K562 (cell line): ENCODE results near the gene ANO1. TPM values are rescaled to one million over a fixed set of nuclear protein-coding genes. Genes with fewer than 3 reads are reported as not detected.

Source experiments
- C11orf30 ChIP-seq: fragments of 450-650 bp; IDR thresholded peaks from 2 replicates; pipeline ENCODE4 v1.6.1; 2016; ENCODE audit warnings: low read depth, mild to moderate bottlenecking
- CEBPB ChIP-seq: fragments of 450-650 bp; IDR thresholded peaks from 2 replicates; pipeline ENCODE4 v1.6.1; 2016; ENCODE audit warnings: missing genetic modification characterization, missing compliant biosample characterization
- CTCFL ChIP-seq: IDR thresholded peaks from 2 replicates; pipeline ENCODE4 v1.6.1; 2011; ENCODE audit warnings: borderline replicate concordance, low read depth, mild to moderate bottlenecking, moderate library complexity, low read length; ENCODE audit not compliant: insufficient read depth, poor library complexity, severe bottlenecking
- CXXC5 ChIP-seq: fragments of 250-450 bp; sonication (Bioruptor Pico); IDR thresholded peaks from 2 replicates; pipeline ENCODE4 v1.8.0; 2022; ENCODE audit warnings: inconsistent platforms, mild to moderate bottlenecking, moderate library complexity
- DACH1 ChIP-seq: fragments of 450-650 bp; IDR thresholded peaks from 2 replicates; pipeline ENCODE4 v1.6.1; 2018; ENCODE audit not compliant: partially characterized antibody
- GATA2 ChIP-seq: sonication (generic); formaldehyde crosslinking; IDR thresholded peaks from 2 replicates; pipeline ENCODE4 v1.4.0; 2020; ENCODE audit warnings: mild to moderate bottlenecking, missing genetic modification reagents
- HDGF ChIP-seq: fragments of 450-650 bp; IDR thresholded peaks from 2 replicates; pipeline ENCODE4 v1.6.1; 2016
- HNRNPUL1 ChIP-seq: fragments of 200-400 bp; formaldehyde crosslinking; IDR thresholded peaks from 2 replicates; pipeline ENCODE4 v1.6.1; 2017; ENCODE audit warnings: low read length
- NFIC ChIP-seq: fragments of 450-650 bp; IDR thresholded peaks from 2 replicates; pipeline ENCODE4 v1.6.1; 2017; ENCODE audit warnings: mild to moderate bottlenecking, inconsistent platforms
- SLC30A9 ChIP-seq: fragments of 250-450 bp; sonication (Bioruptor Pico); IDR thresholded peaks from 2 replicates; pipeline ENCODE4 v1.8.0; 2022; ENCODE audit warnings: mild to moderate bottlenecking, moderate library complexity
- SMARCA4 ChIP-seq: fragments of 450-650 bp; IDR thresholded peaks from 2 replicates; pipeline ENCODE4 v1.6.1; 2016
- TAF7 ChIP-seq: fragments of 450-650 bp; IDR thresholded peaks from 2 replicates; pipeline ENCODE4 v1.6.1; 2016; ENCODE audit warnings: missing genetic modification characterization, missing compliant biosample characterization
- THRA ChIP-seq: fragments of 450-650 bp; IDR thresholded peaks from 2 replicates; pipeline ENCODE4 v1.6.1; 2017; ENCODE audit warnings: mild to moderate bottlenecking, moderate library complexity
- ZBTB11 ChIP-seq, 3 experiments: fragments of 200-800 bp in 1 of 3; fragments of 250-450 bp in 1 of 3; fragments of 450-650 bp in 1 of 3; sonication (Bioruptor Pico) in 1 of 3; sonication (Bioruptor generic) in 1 of 3; formaldehyde crosslinking in 1 of 3; IDR thresholded peaks; 2 replicates each; pipeline versions ENCODE4 v1.6.1 to v1.8.0; 2016 to 2022; ENCODE audit warnings: mild to moderate bottlenecking in 2 of 3, missing genetic modification characterization in 2 of 3, missing compliant biosample characterization in 1 of 3, moderate library complexity in 1 of 3
- ZC3H11A ChIP-seq: IDR thresholded peaks from 2 replicates; pipeline ENCODE4 v1.6.1; 2012; ENCODE audit warnings: low read depth, low read length, improper control_type of control experiment
- ZNF324 ChIP-seq: fragments of 250-450 bp; sonication (Bioruptor Pico); IDR thresholded peaks from 2 replicates; pipeline ENCODE4 v1.4.0; 2020; ENCODE audit warnings: mild to moderate bottlenecking
- polyA plus RNA-seq, 8 experiments: library from polyadenylated mRNA; depleted of rRNA in 4 of 8; stranded (reverse) in 5 of 8; unstranded in 3 of 8; fragments of >200 nt; fragmentation: Nextera tagmentation in 2 of 8; fragmentation: Illumina TruSeq in 1 of 8; extraction: Ambion mirVana in 2 of 8; extraction: Trizol in 1 of 8; gene quantifications; 2 replicates each; pipeline versions ENCODE4 v1.2.1 to v1.2.3, GENCODE V29; 2011 to 2014; ENCODE audit warnings: inconsistent platforms in 1 of 8, missing spikeins in 1 of 8
- total RNA-seq, 7 experiments: library from RNA; depleted of rRNA in 6 of 7; stranded (reverse); fragments of >200 nt in 6 of 7; fragmentation: Illumina TruSeq in 2 of 7; extraction: Trizol in 2 of 7; gene quantifications; 2 replicates each; pipeline versions ENCODE4 v1.2.1 to v1.2.3, GENCODE V29; 2011 to 2021; ENCODE audit warnings: low replicate concordance in 1 of 7

Gene ANO1
- total and polyA plus RNA-seq, 9 of the 15 experiments (the other 6 are each of a cell fraction or from before 2014, with no cell fraction given), result not detected

- peak; percentile 58; the same call in 1 of the 2 replicates for TF ChIP-seq C11orf30
- peak; percentile 66; the same call in 1 of the 2 replicates for TF ChIP-seq GATA2
- no peak for TF ChIP-seq ZC3H11A
- no peak for TF ChIP-seq ZBTB11 (CRISPR knock-in tag; IDR thresholded peaks at IDR 0.05)
- TF ChIP-seq HNRNPUL1, result no peak
- TF ChIP-seq SMARCA4, result peak; percentile 80
- TF ChIP-seq DACH1, result no peak
- TF ChIP-seq SLC30A9, result no peak
- TF ChIP-seq TAF7, result no peak
- TF ChIP-seq CTCFL, result no peak
- no peak for TF ChIP-seq ZNF324 (CRISPR knock-in tag)
- no peak for TF ChIP-seq THRA
- peak; percentile 44 for TF ChIP-seq NFIC
- TF ChIP-seq CXXC5, result no peak
- TF ChIP-seq HDGF, result no peak
- TF ChIP-seq CEBPB (tag), result no peak
Measured at GRCh38 chr11:70233511-70233934, 155.4 kb downstream of the ANO1 start (continued).
